GM12892 (cell line): ENCODE measurements around the gene RPS6KB2.

Experiments
- POLR2A ChIP-seq: IDR thresholded peaks from 2 replicates; pipeline ENCODE4 v1.6.1; 2011; ENCODE audit warnings: low read depth, low read length, control low read depth
- POLR2AphosphoS5 ChIP-seq: IDR thresholded peaks from 2 replicates; pipeline ENCODE4 v1.6.1; 2011; ENCODE audit warnings: low read depth, low read length, control low read depth
- TAF1 ChIP-seq: IDR thresholded peaks from 2 replicates; pipeline ENCODE4 v1.6.1; 2011; ENCODE audit warnings: low read depth, mild to moderate bottlenecking, control low read depth, low read length, borderline replicate concordance

- TF ChIP-seq POLR2A (0 out of 2 replicates have a peak, but pooled peaks have one; percentile 44), POLR2AphosphoS5 (peak; percentile 74; the same call in 1 of the 2 replicates), TAF1 (no peak)
Observed at GRCh38 chr11:67435031-67435726, 6.9 kb downstream of the RPS6KB2 start.
